Activated CD8-positive, alpha-beta T cell treated with anti-CD3 and anti-CD28 coated beads, Interleukin-2, amount 10 ng/mL, durations not matched to agents 7 days and 5 days (primary cell): ENCODE measurements around the gene MACC1. TPM values are rescaled to one million over a fixed set of nuclear protein-coding genes. Genes with fewer than 3 reads are reported as not detected.
"Not testable (repeated sequence)": the region's sequence is repeated elsewhere in the genome, so short reads cannot be mapped to it uniquely, and the experiment has no call there.

Experiments used
- ATAC-seq: fragments of 150-1000 bp; cut with Tn5 transposase; one replicate; pipeline ENCODE4 v1.10.0; 2021; ENCODE audit warnings: moderate library complexity
- CTCF ChIA-PET: fragments of 350-600 bp; sonication (Branson Sonifier 250); formaldehyde crosslinking; loops from one replicate; lab custom pipeline; 2021; ENCODE audit warnings: antibody characterized with exemption; lab: Charles Lee
- POLR2A ChIA-PET: fragments of 350-600 bp; sonication (Branson Sonifier 250); formaldehyde crosslinking; loops from one replicate; lab custom pipeline; 2021; ENCODE audit warnings: antibody characterized with exemption; lab: Charles Lee
- DNase-seq: peaks from one replicate; pipeline ENCODE4 v3.0.0-alpha.2; 2020
- H3K27ac Mint-ChIP-seq: one replicate; pipeline ENCODE4 v1.8.0; 2021; ENCODE audit warnings: mild to moderate bottlenecking, mixed read lengths
- H3K27me3 Mint-ChIP-seq: one replicate; pipeline ENCODE4 v1.8.0; 2021; ENCODE audit warnings: low read depth, mixed read lengths
- H3K36me3 Mint-ChIP-seq: one replicate; pipeline ENCODE4 v1.8.0; 2021; ENCODE audit warnings: low read depth, mixed read lengths
- H3K4me1 Mint-ChIP-seq: one replicate; pipeline ENCODE4 v1.8.0; 2021; ENCODE audit warnings: low read depth, mixed read lengths
- H3K4me3 Mint-ChIP-seq: one replicate; pipeline ENCODE4 v1.8.0; 2021; ENCODE audit warnings: mild to moderate bottlenecking, mixed read lengths
- H3K9me3 Mint-ChIP-seq: one replicate; pipeline ENCODE4 v1.8.0; 2022; ENCODE audit warnings: mixed read lengths; ENCODE audit not compliant: insufficient read depth
- total RNA-seq, 2 experiments: library from RNA; stranded (reverse); gene quantifications; one replicate each; pipeline ENCODE4 v1.2.3, GENCODE V29; 2021

The MACC1 gene
- total RNA-seq, 2 experiments from 2014 or later: 0.39 to 0.55 TPM

GRCh38 chr7:20214921-20215669 is 2.1 kb downstream of the MACC1 start:
- CTCF ChIA-PET: interaction anchor here (1.0 kb wide), 1 partner anchor 46 kb away, joined by 3 read pairs; no protein-coding TSS in a partner anchor
- H3K4me3 Mint-ChIP-seq: no peak overlapping the region
- POLR2A ChIA-PET: no interaction called here
- H3K27me3 Mint-ChIP-seq: no peaks in the 10 kb centered on the region
- H3K27ac Mint-ChIP-seq: no peak overlapping the region
- no peaks in the 10 kb centered on the region for H3K36me3 Mint-ChIP-seq
- H3K9me3 Mint-ChIP-seq: peaks cover under 1% of the 10 kb centered on the region
- peaks cover 3% of the 10 kb centered on the region for H3K4me1 Mint-ChIP-seq
- ATAC-seq: no peak
- no peak for DNase-seq

- CTCF ChIA-PET: interaction anchor here (1.0 kb wide), 1 partner anchor 45 kb away, joined by 3 read pairs; no protein-coding TSS in a partner anchor
- no peaks in the 10 kb centered on the region for H3K27me3 Mint-ChIP-seq
- peaks cover 5% of the 10 kb centered on the region for H3K9me3 Mint-ChIP-seq
Observed at GRCh38 chr7:20214132-20214531, 3.1 kb downstream of the MACC1 start.

GRCh38 chr7:20213378-20213777 is 3.8 kb downstream of the MACC1 start:
- H3K27me3 Mint-ChIP-seq: no peaks in the 10 kb centered on the region
- peaks cover 5% of the 10 kb centered on the region for H3K9me3 Mint-ChIP-seq
- CTCF ChIA-PET: no interaction called here
- POLR2A ChIA-PET: no interaction called here
- ATAC-seq: no peak
- H3K27ac Mint-ChIP-seq: no peak overlapping the region
- no peaks in the 10 kb centered on the region for H3K36me3 Mint-ChIP-seq
- no peaks in the 10 kb centered on the region for H3K4me1 Mint-ChIP-seq
- H3K4me3 Mint-ChIP-seq: no peak overlapping the region
- no peak for DNase-seq

More at GRCh38 chr7:20214132-20214531, 3.1 kb downstream of the MACC1 start:
- no peaks in the 10 kb centered on the region for H3K36me3 Mint-ChIP-seq
- POLR2A ChIA-PET: no interaction called here
- DNase-seq (no peak), ATAC-seq (no peak)
- H3K4me1 Mint-ChIP-seq: no peaks in the 10 kb centered on the region
- no peak overlapping the region for H3K27ac Mint-ChIP-seq
- no peak overlapping the region for H3K4me3 Mint-ChIP-seq

GRCh38 chr7:20211376-20211775 is 5.8 kb downstream of the MACC1 start:
- POLR2A ChIA-PET: no interaction called here
- Mint-ChIP-seq H3K4me3 (no peak overlapping the region), H3K4me1 (no peaks in the 10 kb centered on the region), H3K36me3 (no peaks in the 10 kb centered on the region), H3K27ac (no peak overlapping the region), H3K9me3 (peaks cover 5% of the 10 kb centered on the region), H3K27me3 (no peaks in the 10 kb centered on the region)
- ATAC-seq: no peak
- CTCF ChIA-PET: no interaction called here
- DNase-seq: no peak

- H3K4me1 Mint-ChIP-seq: no peaks in the 10 kb centered on the region
- no peak overlapping the region for H3K4me3 Mint-ChIP-seq
- H3K36me3 Mint-ChIP-seq: no peaks in the 10 kb centered on the region
- H3K9me3 Mint-ChIP-seq: peaks cover 5% of the 10 kb centered on the region
- POLR2A ChIA-PET: no interaction called here
- no peak overlapping the region for H3K27ac Mint-ChIP-seq
- H3K27me3 Mint-ChIP-seq: no peaks in the 10 kb centered on the region
- ATAC-seq (no peak), DNase-seq (no peak)
- CTCF ChIA-PET: no interaction called here
Observed at GRCh38 chr7:20208651-20209307, 8.4 kb downstream of the MACC1 start.

GRCh38 chr7:20207811-20208210 is 9.4 kb downstream of the MACC1 start:
- ATAC-seq, CTCF ChIA-PET, H3K4me3 Mint-ChIP-seq, H3K27ac Mint-ChIP-seq, H3K4me1 Mint-ChIP-seq, DNase-seq, H3K9me3 Mint-ChIP-seq, H3K27me3 Mint-ChIP-seq, H3K36me3 Mint-ChIP-seq, POLR2A ChIA-PET: not testable (repeated sequence)

GRCh38 chr7:20206104-20206896 is 10.9 kb downstream of the MACC1 start:
- Mint-ChIP-seq H3K4me3 (no peak overlapping the region), H3K36me3 (no peaks in the 10 kb centered on the region), H3K27me3 (no peaks in the 10 kb centered on the region), H3K27ac (no peak overlapping the region), H3K9me3 (peaks cover 5% of the 10 kb centered on the region), H3K4me1 (no peaks in the 10 kb centered on the region)
- ATAC-seq (no peak), DNase-seq (no peak)
- ChIA-PET POLR2A (no interaction called here), CTCF (no interaction called here)

GRCh38 chr7:20203316-20203715 is 13.9 kb downstream of the MACC1 start:
- no peak for ATAC-seq
- Mint-ChIP-seq H3K9me3 (no peaks in the 10 kb centered on the region), H3K27me3 (no peaks in the 10 kb centered on the region), H3K4me1 (peaks cover 4% of the 10 kb centered on the region), H3K36me3 (no peaks in the 10 kb centered on the region), H3K4me3 (no peak overlapping the region), H3K27ac (no peak overlapping the region)
- no peak for DNase-seq
- CTCF ChIA-PET: no interaction called here
- POLR2A ChIA-PET: no interaction called here

- Mint-ChIP-seq H3K4me1 (peaks cover 4% of the 10 kb centered on the region), H3K36me3 (no peaks in the 10 kb centered on the region), H3K27me3 (no peaks in the 10 kb centered on the region), H3K27ac (no peak overlapping the region), H3K4me3 (no peak overlapping the region), H3K9me3 (no peaks in the 10 kb centered on the region)
- ChIA-PET POLR2A (no interaction called here), CTCF (no interaction called here)
- DNase-seq (no peak), ATAC-seq (no peak)
Observed at GRCh38 chr7:20201380-20201779, 15.8 kb downstream of the MACC1 start.

- ChIA-PET POLR2A (no interaction called here), CTCF (no interaction called here)
- peaks cover 4% of the 10 kb centered on the region for H3K4me1 Mint-ChIP-seq
- no peak for DNase-seq
- H3K4me3 Mint-ChIP-seq: no peak overlapping the region
- H3K9me3 Mint-ChIP-seq: no peaks in the 10 kb centered on the region
- H3K36me3 Mint-ChIP-seq: no peaks in the 10 kb centered on the region
- no peak for ATAC-seq
- H3K27ac Mint-ChIP-seq: no peak overlapping the region
- H3K27me3 Mint-ChIP-seq: no peaks in the 10 kb centered on the region
Observed at GRCh38 chr7:20200971-20201370, 16.2 kb downstream of the MACC1 start.

GRCh38 chr7:20200361-20200760 is 16.8 kb downstream of the MACC1 start:
- H3K27ac Mint-ChIP-seq: no peak overlapping the region
- ChIA-PET CTCF (no interaction called here), POLR2A (no interaction called here)
- no peaks in the 10 kb centered on the region for H3K36me3 Mint-ChIP-seq
- H3K27me3 Mint-ChIP-seq: no peaks in the 10 kb centered on the region
- no peaks in the 10 kb centered on the region for H3K9me3 Mint-ChIP-seq
- no peak for DNase-seq
- no peak for ATAC-seq
- H3K4me3 Mint-ChIP-seq: no peak overlapping the region
- peaks cover 4% of the 10 kb centered on the region for H3K4me1 Mint-ChIP-seq
